ENCODE results near the gene CACNA1H.

DNA sequence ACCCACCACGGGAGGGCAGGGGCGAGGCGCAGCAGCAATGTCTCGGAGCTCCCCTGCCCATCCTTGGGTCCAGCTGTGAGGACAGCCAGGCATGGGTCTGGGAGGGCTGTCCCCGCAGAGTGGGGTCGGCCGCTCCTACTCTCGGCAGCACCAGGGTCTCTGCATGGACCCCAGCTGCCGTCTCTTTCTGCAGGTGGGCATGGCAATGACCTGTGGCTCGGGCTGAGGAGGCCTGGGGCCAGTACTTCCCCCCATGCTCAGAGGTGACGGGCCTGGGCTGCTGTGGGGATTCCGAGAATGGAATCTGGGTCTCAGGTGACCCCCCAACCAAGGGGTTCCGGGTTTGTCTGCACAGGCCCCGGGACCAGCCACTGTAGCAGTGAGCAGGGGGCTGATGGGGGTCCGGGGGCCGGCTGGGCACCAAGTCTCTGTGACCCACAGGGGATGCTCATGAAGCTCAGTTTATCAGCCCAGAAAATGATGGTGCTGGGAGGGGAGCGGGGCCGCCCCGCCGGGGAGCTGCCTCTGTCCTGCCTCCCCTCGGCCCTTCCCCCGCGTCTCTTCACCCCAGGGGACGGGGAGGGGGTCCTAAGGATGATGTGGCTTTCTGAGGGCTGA, 23.5 kb downstream of the CACNA1H start:
- TF ChIP-seq, protein P1, sequence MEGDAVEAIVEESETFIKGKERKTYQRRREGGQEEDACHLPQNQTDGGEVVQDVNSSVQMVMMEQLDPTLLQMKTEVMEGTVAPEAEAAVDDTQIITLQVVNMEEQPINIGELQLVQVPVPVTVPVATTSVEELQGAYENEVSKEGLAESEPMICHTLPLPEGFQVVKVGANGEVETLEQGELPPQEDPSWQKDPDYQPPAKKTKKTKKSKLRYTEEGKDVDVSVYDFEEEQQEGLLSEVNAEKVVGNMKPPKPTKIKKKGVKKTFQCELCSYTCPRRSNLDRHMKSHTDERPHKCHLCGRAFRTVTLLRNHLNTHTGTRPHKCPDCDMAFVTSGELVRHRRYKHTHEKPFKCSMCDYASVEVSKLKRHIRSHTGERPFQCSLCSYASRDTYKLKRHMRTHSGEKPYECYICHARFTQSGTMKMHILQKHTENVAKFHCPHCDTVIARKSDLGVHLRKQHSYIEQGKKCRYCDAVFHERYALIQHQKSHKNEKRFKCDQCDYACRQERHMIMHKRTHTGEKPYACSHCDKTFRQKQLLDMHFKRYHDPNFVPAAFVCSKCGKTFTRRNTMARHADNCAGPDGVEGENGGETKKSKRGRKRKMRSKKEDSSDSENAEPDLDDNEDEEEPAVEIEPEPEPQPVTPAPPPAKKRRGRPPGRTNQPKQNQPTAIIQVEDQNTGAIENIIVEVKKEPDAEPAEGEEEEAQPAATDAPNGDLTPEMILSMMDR (IDR thresholded peaks at IDR 0.05), result no peak
- TF ChIP-seq ZFX (IDR thresholded peaks at IDR 0.05; ENCODE audit: borderline replicate concordance), result no peak
